Neuron (in vitro differentiated cells): Measurements from ENCODE around the gene TMEM200B.

Experiments
- H2AFZ ChIP-seq: one replicate; pipeline ENCODE4 v1.6.1; 2013; ENCODE audit warnings: low read depth, mild to moderate bottlenecking, inconsistent platforms, low read length, moderate library complexity
- H3K27me3 ChIP-seq: one replicate; pipeline ENCODE4 v1.6.1; 2013; ENCODE audit warnings: low read length; ENCODE audit not compliant: insufficient read depth
- H3K36me3 ChIP-seq: one replicate; pipeline ENCODE4 v1.6.1; 2013; ENCODE audit warnings: low read length; ENCODE audit not compliant: insufficient read depth
- H3K4me1 ChIP-seq: one replicate; pipeline ENCODE4 v1.6.1; 2013; ENCODE audit warnings: low read length; ENCODE audit not compliant: insufficient read depth
- H3K4me3 ChIP-seq: 2 replicates; pipeline ENCODE4 v1.5.1; 2013; ENCODE audit warnings: mild to moderate bottlenecking, low read length, moderate library complexity
- H3K9me3 ChIP-seq: one replicate; pipeline ENCODE4 v1.6.1; 2013; ENCODE audit warnings: low read length

TMEM200B gene

GRCh38 chr1:29123887-29124365 lies at the start of gene TMEM200B:
TMEM200B (minus strand) TSS chr1:29123903; CDS start chr1:29121828, 2,075 bp downstream.
- H3K27me3 ChIP-seq = no peaks in the 10 kb centered on the region
- no peaks in the 10 kb centered on the region for H3K9me3 ChIP-seq
- H3K4me1 ChIP-seq = peaks cover 9% of the 10 kb centered on the region
- peak within 1 kb of the TSS; percentile 46 for H3K4me3 ChIP-seq
- H2AFZ ChIP-seq = peak within 1 kb of the TSS; percentile 93
- H3K36me3 ChIP-seq = peaks cover 10% of the 10 kb centered on the region

GRCh38 chr1:29172415-29172939 lies 48.8 kb upstream of the TMEM200B start:
- Histone ChIP-seq H2AFZ (no peak overlapping the region), H3K4me3 (no peak overlapping the region), H3K9me3 (no peaks in the 10 kb centered on the region), H3K4me1 (no peaks in the 10 kb centered on the region), H3K36me3 (peaks cover 48% of the 10 kb centered on the region), H3K27me3 (no peaks in the 10 kb centered on the region)

- H3K9me3 ChIP-seq = no peaks in the 10 kb centered on the region
- H3K4me3 ChIP-seq = no peak overlapping the region
- no peaks in the 10 kb centered on the region for H3K27me3 ChIP-seq
- H3K36me3 ChIP-seq = peaks cover 50% of the 10 kb centered on the region
- H2AFZ ChIP-seq = no peak overlapping the region
- no peaks in the 10 kb centered on the region for H3K4me1 ChIP-seq
Observed at GRCh38 chr1:29171521-29171920, 47.8 kb upstream of the TMEM200B start.

GRCh38 chr1:29171089-29171488 lies 47.4 kb upstream of the TMEM200B start:
- H3K9me3 ChIP-seq = no peaks in the 10 kb centered on the region
- peaks cover 3% of the 10 kb centered on the region for H3K4me1 ChIP-seq
- H2AFZ ChIP-seq = no peak overlapping the region
- no peaks in the 10 kb centered on the region for H3K27me3 ChIP-seq
- no peak overlapping the region for H3K4me3 ChIP-seq
- H3K36me3 ChIP-seq = peaks cover 50% of the 10 kb centered on the region

- Histone ChIP-seq H3K4me3 (no peak overlapping the region), H2AFZ (no peak overlapping the region), H3K4me1 (peaks cover 14% of the 10 kb centered on the region), H3K9me3 (no peaks in the 10 kb centered on the region), H3K36me3 (peaks cover 56% of the 10 kb centered on the region), H3K27me3 (no peaks in the 10 kb centered on the region)
Observed at GRCh38 chr1:29169976-29170375, 46.3 kb upstream of the TMEM200B start.

GRCh38 chr1:29167904-29168303 lies 44.2 kb upstream of the TMEM200B start:
- Histone ChIP-seq H3K4me1 (peaks cover 32% of the 10 kb centered on the region), H3K9me3 (no peaks in the 10 kb centered on the region), H3K4me3 (no peak overlapping the region), H2AFZ (no peak overlapping the region), H3K27me3 (no peaks in the 10 kb centered on the region), H3K36me3 (peaks cover 56% of the 10 kb centered on the region)

GRCh38 chr1:29166291-29166878 lies 42.7 kb upstream of the TMEM200B start:
- Histone ChIP-seq H3K4me3 (no peak overlapping the region), H3K9me3 (no peaks in the 10 kb centered on the region), H3K27me3 (no peaks in the 10 kb centered on the region), H3K4me1 (peaks cover 32% of the 10 kb centered on the region), H2AFZ (no peak overlapping the region), H3K36me3 (peaks cover 62% of the 10 kb centered on the region)

- peaks cover 32% of the 10 kb centered on the region for H3K4me1 ChIP-seq
- H3K36me3 ChIP-seq = peaks cover 60% of the 10 kb centered on the region
Observed at GRCh38 chr1:29164588-29164987, 40.9 kb upstream of the TMEM200B start.

GRCh38 chr1:29162476-29163138 lies 38.9 kb upstream of the TMEM200B start:
- no peak overlapping the region for H2AFZ ChIP-seq
- peaks cover 32% of the 10 kb centered on the region for H3K4me1 ChIP-seq
- H3K9me3 ChIP-seq = no peaks in the 10 kb centered on the region
- H3K4me3 ChIP-seq = no peak overlapping the region
- H3K36me3 ChIP-seq = peaks cover 61% of the 10 kb centered on the region
- H3K27me3 ChIP-seq = no peaks in the 10 kb centered on the region

More at GRCh38 chr1:29164588-29164987, 40.9 kb upstream of the TMEM200B start:
- H3K9me3 ChIP-seq = no peaks in the 10 kb centered on the region
- no peak overlapping the region for H3K4me3 ChIP-seq
- H2AFZ ChIP-seq = no peak overlapping the region
- H3K27me3 ChIP-seq = no peaks in the 10 kb centered on the region

GRCh38 chr1:29162025-29162424 lies 38.3 kb upstream of the TMEM200B start:
- H3K4me1 ChIP-seq = peaks cover 32% of the 10 kb centered on the region
- H3K27me3 ChIP-seq = no peaks in the 10 kb centered on the region
- H3K9me3 ChIP-seq = no peaks in the 10 kb centered on the region
- peaks cover 62% of the 10 kb centered on the region for H3K36me3 ChIP-seq
- no peak overlapping the region for H3K4me3 ChIP-seq
- no peak overlapping the region for H2AFZ ChIP-seq

GRCh38 chr1:29159773-29160172 lies 36.1 kb upstream of the TMEM200B start:
- peaks cover 16% of the 10 kb centered on the region for H3K4me1 ChIP-seq
- no peaks in the 10 kb centered on the region for H3K27me3 ChIP-seq
- H3K36me3 ChIP-seq = peaks cover 69% of the 10 kb centered on the region
- H3K9me3 ChIP-seq = no peaks in the 10 kb centered on the region
- H2AFZ ChIP-seq = no peak overlapping the region
- H3K4me3 ChIP-seq = no peak overlapping the region

- H3K36me3 ChIP-seq = peaks cover 86% of the 10 kb centered on the region
- no peaks in the 10 kb centered on the region for H3K27me3 ChIP-seq
- no peaks in the 10 kb centered on the region for H3K4me1 ChIP-seq
- H2AFZ ChIP-seq = no peak overlapping the region
- H3K9me3 ChIP-seq = no peaks in the 10 kb centered on the region
- no peak overlapping the region for H3K4me3 ChIP-seq
Observed at GRCh38 chr1:29157269-29157601, 33.5 kb upstream of the TMEM200B start.

GRCh38 chr1:29156543-29157268 lies 33.0 kb upstream of the TMEM200B start:
- no peak overlapping the region for H2AFZ ChIP-seq
- no peaks in the 10 kb centered on the region for H3K4me1 ChIP-seq
- no peaks in the 10 kb centered on the region for H3K27me3 ChIP-seq
- no peaks in the 10 kb centered on the region for H3K9me3 ChIP-seq
- H3K4me3 ChIP-seq = no peak overlapping the region
- H3K36me3 ChIP-seq = peaks cover 88% of the 10 kb centered on the region
